Vagina (tissue), 2 donors: Measurements from ENCODE around the gene TTC23L.

Source experiments
- CTCF ChIP-seq, 3 experiments: fragments of 450-650 bp in 2 of 3; fragments of 200-600 bp in 1 of 3; sonication (generic) in 1 of 3; IDR thresholded peaks; one replicate each; pipeline ENCODE4 v1.5.1; 2017 to 2019; ENCODE audit warnings: antibody characterized with exemption in 3 of 3, mild to moderate bottlenecking in 2 of 3, moderate library complexity in 2 of 3
- POLR2A ChIP-seq, 2 donors: fragments of 450-650 bp; IDR thresholded peaks; one replicate each; pipeline ENCODE4 v1.6.1; 2017; ENCODE audit warnings: antibody characterized with exemption in 2 of 2, mild to moderate bottlenecking in 2 of 2, moderate library complexity in 2 of 2
- POLR2AphosphoS5 ChIP-seq, 2 donors: sonication (generic); formaldehyde crosslinking; IDR thresholded peaks; one replicate each; pipeline ENCODE4 v1.9.0; 2017; ENCODE audit warnings: antibody characterized with exemption in 2 of 2, mild to moderate bottlenecking in 2 of 2, low read depth in 1 of 2; ENCODE audit not compliant: insufficient read depth in 1 of 2

- TF ChIP-seq CTCF (IDR thresholded peaks at IDR 0.05) = no peak
- TF ChIP-seq POLR2A (IDR thresholded peaks at IDR 0.05) = no peak
- TF ChIP-seq POLR2AphosphoS5 (IDR thresholded peaks at IDR 0.05; ENCODE audit: insufficient read depth in 1 of 2, low read depth in 1 of 2) = no peak
Observed at GRCh38 chr5:34842554-34842953, 3.6 kb downstream of the TTC23L start.
